CD14-positive monocyte (primary cell): Measurements from ENCODE around the gene PAFAH1B1. TPM values are rescaled to one million over a fixed set of nuclear protein-coding genes. Genes with fewer than 3 reads are reported as not detected.

Experiments used
- DNase-seq, 3 donors: peaks; one replicate each; pipeline ENCODE4 v3.0.0-alpha.2; 2011 to 2022
- H2AFZ ChIP-seq: 2 replicates; pipeline ENCODE4 v1.6.0; 2012; ENCODE audit warnings: mild to moderate bottlenecking, low read depth, low read length, inconsistent platforms; ENCODE audit not compliant: insufficient read depth, poor library complexity, severe bottlenecking
- H3K27ac ChIP-seq, 2 donors: 1 replicate in 1 of 2; 2 replicates in 1 of 2; pipeline ENCODE4 v1.5.1; 2012 to 2013; ENCODE audit warnings: low read length in 2 of 2, control low read depth in 1 of 2, inconsistent platforms in 1 of 2, low read depth in 1 of 2, mild to moderate bottlenecking in 1 of 2
- H3K27me3 ChIP-seq, 2 donors: one replicate each; pipeline versions ENCODE4 v1.6.0 to v1.6.1; 2011 to 2013; ENCODE audit warnings: low read length in 2 of 2; ENCODE audit not compliant: control insufficient read depth in 2 of 2, insufficient read depth in 2 of 2
- H3K36me3 ChIP-seq, 2 donors: replicated peaks in 1 of 2; 1 replicate in 1 of 2; 2 replicates in 1 of 2; pipeline versions ENCODE4 v1.5.1 to v1.6.1; 2012 to 2013; ENCODE audit warnings: low read length in 2 of 2, control low read depth in 1 of 2, inconsistent platforms in 1 of 2, mild to moderate bottlenecking in 1 of 2; ENCODE audit not compliant: insufficient read depth in 2 of 2, control insufficient read depth in 1 of 2
- H3K4me1 ChIP-seq, 2 donors: 1 replicate in 1 of 2; 2 replicates in 1 of 2; pipeline versions ENCODE4 v1.5.1 to v1.6.1; 2012 to 2013; ENCODE audit warnings: low read length in 2 of 2, control low read depth in 1 of 2, inconsistent platforms in 1 of 2, mild to moderate bottlenecking in 1 of 2, moderate library complexity in 1 of 2; ENCODE audit not compliant: insufficient read depth in 2 of 2, control insufficient read depth in 1 of 2
- H3K4me2 ChIP-seq: replicated peaks from 2 replicates; pipeline ENCODE3; 2012; ENCODE audit warnings: low read length, moderate library complexity, mild to moderate bottlenecking; ENCODE audit not compliant: poor library complexity, severe bottlenecking; ENCODE audit errors: extremely low read depth
- H3K4me3 ChIP-seq, 3 experiments: fragments of 200-600 bp in 1 of 3; sonication (generic) in 1 of 3; replicated peaks in 1 of 3; 1 replicate in 2 of 3; 2 replicates in 1 of 3; pipeline ENCODE4 v1.5.1; 2011 to 2013; ENCODE audit warnings: low read length in 3 of 3, mild to moderate bottlenecking in 3 of 3, control low read depth in 2 of 3, low read depth in 2 of 3, inconsistent platforms in 1 of 3, moderate library complexity in 1 of 3
- H3K79me2 ChIP-seq: 2 replicates; pipeline ENCODE4 v1.6.0; 2012; ENCODE audit warnings: mild to moderate bottlenecking, control low read depth, inconsistent platforms, low read length, moderate library complexity; ENCODE audit not compliant: insufficient read depth
- H3K9ac ChIP-seq: 2 replicates; pipeline ENCODE4 v1.6.0; 2017; ENCODE audit warnings: low read length, mild to moderate bottlenecking; ENCODE audit not compliant: insufficient read depth, poor library complexity, severe bottlenecking
- H3K9me3 ChIP-seq, 2 donors: replicated peaks in 1 of 2; 1 replicate in 1 of 2; 2 replicates in 1 of 2; pipeline versions ENCODE4 v1.5.1 to v1.6.1; 2012 to 2013; ENCODE audit warnings: low read length in 2 of 2, control low read depth in 1 of 2; ENCODE audit not compliant: control insufficient read depth in 1 of 2, insufficient read depth in 1 of 2
- H4K20me1 ChIP-seq: 2 replicates; pipeline ENCODE4 v1.6.0; 2012; ENCODE audit warnings: mild to moderate bottlenecking, low read length, control low read depth, moderate library complexity; ENCODE audit not compliant: insufficient read depth
- H3K27ac Mint-ChIP-seq, 7 donors: one replicate each; pipeline ENCODE4 v1.8.0; 2020; ENCODE audit warnings: mild to moderate bottlenecking in 7 of 7, mixed read lengths in 7 of 7, moderate library complexity in 6 of 7, inconsistent platforms in 2 of 7
- H3K27me3 Mint-ChIP-seq, 3 donors: one replicate each; pipeline ENCODE4 v1.8.0; 2021 to 2022; ENCODE audit warnings: low read depth in 3 of 3, mild to moderate bottlenecking in 3 of 3, mixed read lengths in 3 of 3, moderate library complexity in 3 of 3, inconsistent platforms in 1 of 3
- H3K36me3 Mint-ChIP-seq, 2 donors: one replicate each; pipeline ENCODE4 v1.8.0; 2020; ENCODE audit warnings: mixed read lengths in 2 of 2, inconsistent platforms in 1 of 2, mild to moderate bottlenecking in 1 of 2
- H3K4me1 Mint-ChIP-seq: one replicate; pipeline ENCODE4 v1.8.0; 2020; ENCODE audit warnings: mild to moderate bottlenecking, mixed read lengths
- H3K4me3 Mint-ChIP-seq, 2 donors: one replicate each; pipeline ENCODE4 v1.8.0; 2020; ENCODE audit warnings: mild to moderate bottlenecking in 2 of 2, mixed read lengths in 2 of 2, moderate library complexity in 1 of 2
- H3K9me3 Mint-ChIP-seq, 7 donors: one replicate each; pipeline ENCODE4 v1.8.0; 2020 to 2022; ENCODE audit warnings: mixed read lengths in 7 of 7, mild to moderate bottlenecking in 6 of 7, moderate library complexity in 6 of 7, inconsistent platforms in 2 of 7
- CTCF ChIP-seq: fragments of 200-600 bp; IDR thresholded peaks from one replicate; pipeline ENCODE4 v1.8.0; 2022; ENCODE audit warnings: antibody characterized with exemption, mild to moderate bottlenecking
- WGBS: methylation state at CpG from one replicate; pipeline ENCODE4 v1.1.5; 2013; ENCODE audit warnings: missing lambda C conversion rate; ENCODE audit not compliant: insufficient coverage; 5-methylcytosine and 5-hydroxymethylcytosine counted together
- intact Hi-C, 2 donors: fragments of 100-400 bp; cut with micrococcal nuclease; formaldehyde crosslinking; loops; one replicate each; pipeline versions ENCODE4 v1.15.0 to v1.15.1; 2023
- polyA plus RNA-seq, 3 donors: library from polyadenylated mRNA; depleted of rRNA in 1 of 3; unstranded in 2 of 3; stranded (reverse) in 1 of 3; fragments of 300-500 nt in 2 of 3; fragments of >200 nt in 1 of 3; fragmentation: Illumina TruSeq in 2 of 3; gene quantifications; 1 replicate in 2 of 3; 2 replicates in 1 of 3; pipeline ENCODE4 v1.2.3, GENCODE V29; 2012 to 2021

PAFAH1B1 gene
- polyA plus RNA-seq, 3 donors = 9.1 to 51.8 (median 17.1) TPM

- H3K4me2 ChIP-seq = peak overlapping the region; percentile 53
- no peaks in the 10 kb centered on the region for H3K79me2 ChIP-seq
- Mint-ChIP-seq H3K4me3 (peak overlapping the region in 1 of 2 donors; percentile 74), H3K4me1 (peaks cover 6% of the 10 kb centered on the region), H3K27ac (no peak overlapping the region), H3K27me3 (peaks cover 37 to 65% (median 60%) of the 10 kb centered on the region in 3 donors), H3K36me3 (peaks cover 0 to 2% of the 10 kb centered on the region in 2 donors), H3K9me3 (peaks cover 0 to 19% (median 0%) of the 10 kb centered on the region in 7 donors)
- H3K27me3 ChIP-seq = peaks cover 11 to 31% of the 10 kb centered on the region in 2 donors
- no peak for TF ChIP-seq CTCF
- no peak overlapping the region for H3K4me3 ChIP-seq
- DNase-seq = no peak
- no peak overlapping the region for H3K27ac ChIP-seq
- peaks cover 0 to 5% of the 10 kb centered on the region in 2 donors for H3K4me1 ChIP-seq
- H4K20me1 ChIP-seq = no peaks in the 10 kb centered on the region
- WGBS = 4% methylated on average over 39 of the region's 40 CpGs
- intact Hi-C loops = no loop called here
- H3K36me3 ChIP-seq = no peaks in the 10 kb centered on the region
- no peak overlapping the region for H3K9ac ChIP-seq
- H2AFZ ChIP-seq = peak overlapping the region; percentile 46
- H3K9me3 ChIP-seq = no peaks in the 10 kb centered on the region
Observed at GRCh38 chr17:2724784-2725164, 131.3 kb downstream of the PAFAH1B1 start.

GRCh38 chr17:2730764-2731353 is 137.4 kb downstream of the PAFAH1B1 start:
- H3K9me3 ChIP-seq = no peaks in the 10 kb centered on the region
- TF ChIP-seq CTCF = no peak
- Mint-ChIP-seq H3K4me3 (no peak overlapping the region), H3K27ac (no peak overlapping the region), H3K27me3 (peaks cover 9 to 38% (median 35%) of the 10 kb centered on the region in 3 donors), H3K36me3 (no peaks in the 10 kb centered on the region), H3K9me3 (peaks cover 0 to 4% (median 0%) of the 10 kb centered on the region in 7 donors), H3K4me1 (no peaks in the 10 kb centered on the region)
- WGBS = 95% methylated on average over 15 of the region's 17 CpGs
- no peak overlapping the region for H3K9ac ChIP-seq
- no peaks in the 10 kb centered on the region for H3K36me3 ChIP-seq
- H3K27ac ChIP-seq = no peak overlapping the region
- no peaks in the 10 kb centered on the region for H3K79me2 ChIP-seq
- peaks cover 0 to 3% of the 10 kb centered on the region in 2 donors for H3K27me3 ChIP-seq
- no peak for DNase-seq
- no peak overlapping the region for H2AFZ ChIP-seq
- H3K4me2 ChIP-seq = no peak overlapping the region
- H4K20me1 ChIP-seq = no peaks in the 10 kb centered on the region
- no peaks in the 10 kb centered on the region for H3K4me1 ChIP-seq
- no peak overlapping the region for H3K4me3 ChIP-seq
- intact Hi-C loops = no loop called here
